DND-41 (cell line): Measurements from ENCODE around the gene ST8SIA2.

Experiments used
- ATAC-seq: fragments of 200-7000 bp; cut with Tn5 transposase; 3 replicates; pipeline ENCODE4 v1.9.1; 2021; ENCODE audit warnings: low read depth; ENCODE audit not compliant: insufficient read depth
- DNase-seq: peaks from one replicate; pipeline ENCODE4 v3.0.0-alpha.2; 2020
- H2AFZ ChIP-seq: 2 replicates; pipeline ENCODE4 v1.6.0; 2012; ENCODE audit warnings: low read depth, low read length
- H3K27ac ChIP-seq: 2 replicates; pipeline ENCODE4 v1.5.1; 2012; ENCODE audit warnings: low read length, inconsistent platforms
- H3K27me3 ChIP-seq: fragments of 200-600 bp; sonication (generic); 2 replicates; pipeline ENCODE4 v1.6.0; 2012; ENCODE audit warnings: low read length, mild to moderate bottlenecking, inconsistent platforms; ENCODE audit not compliant: insufficient read depth, poor library complexity
- H3K36me3 ChIP-seq: 2 replicates; pipeline ENCODE4 v1.5.1; 2012; ENCODE audit warnings: low read length, inconsistent platforms; ENCODE audit not compliant: insufficient read depth
- H3K4me1 ChIP-seq: 2 replicates; pipeline ENCODE4 v1.5.1; 2012; ENCODE audit warnings: mild to moderate bottlenecking, low read length; ENCODE audit not compliant: insufficient read depth
- H3K4me2 ChIP-seq: 2 replicates; pipeline ENCODE4 v1.6.0; 2012; ENCODE audit warnings: mild to moderate bottlenecking, moderate library complexity, low read length, inconsistent platforms; ENCODE audit not compliant: insufficient read depth
- H3K4me3 ChIP-seq, 2 experiments: fragments of 200-600 bp in 1 of 2; shearing (Covaris generic) in 1 of 2; 2 replicates each; pipeline ENCODE4 v1.5.1; 2012 to 2016; ENCODE audit warnings: inconsistent platforms in 2 of 2, low read length in 2 of 2, mild to moderate bottlenecking in 2 of 2, low read depth in 1 of 2, moderate library complexity in 1 of 2
- H3K79me2 ChIP-seq: 2 replicates; pipeline ENCODE4 v1.6.0; 2012; ENCODE audit warnings: low read length, inconsistent platforms; ENCODE audit not compliant: insufficient read depth
- H3K9ac ChIP-seq: 2 replicates; pipeline ENCODE4 v1.6.0; 2012; ENCODE audit warnings: low read depth, mild to moderate bottlenecking, inconsistent platforms, low read length, moderate library complexity
- H3K9me3 ChIP-seq: 2 replicates; pipeline ENCODE4 v1.5.1; 2012; ENCODE audit warnings: low read length, moderate library complexity, mild to moderate bottlenecking, inconsistent platforms; ENCODE audit not compliant: insufficient read depth, severe bottlenecking
- H4K20me1 ChIP-seq: 2 replicates; pipeline ENCODE4 v1.6.0; 2012; ENCODE audit warnings: low read length; ENCODE audit not compliant: insufficient read depth
- EZH2 ChIP-seq: IDR thresholded peaks from 3 replicates; pipeline ENCODE4 v1.6.1; 2012; ENCODE audit warnings: borderline replicate concordance, low read depth, mild to moderate bottlenecking, moderate library complexity, low read length, inconsistent platforms; ENCODE audit not compliant: severe bottlenecking
- TF ChIP-seq, protein P1 (sequence below): IDR thresholded peaks from 2 replicates; pipeline ENCODE4 v1.5.1; 2012; ENCODE audit warnings: borderline replicate concordance, low read length, moderate library complexity, mild to moderate bottlenecking; ENCODE audit not compliant: poor library complexity, severe bottlenecking; ENCODE audit errors: extremely low read depth

ST8SIA2 gene

GRCh38 chr15:92407321-92407720 is 13.6 kb downstream of the ST8SIA2 start:
- no peak for DNase-seq

DNA sequence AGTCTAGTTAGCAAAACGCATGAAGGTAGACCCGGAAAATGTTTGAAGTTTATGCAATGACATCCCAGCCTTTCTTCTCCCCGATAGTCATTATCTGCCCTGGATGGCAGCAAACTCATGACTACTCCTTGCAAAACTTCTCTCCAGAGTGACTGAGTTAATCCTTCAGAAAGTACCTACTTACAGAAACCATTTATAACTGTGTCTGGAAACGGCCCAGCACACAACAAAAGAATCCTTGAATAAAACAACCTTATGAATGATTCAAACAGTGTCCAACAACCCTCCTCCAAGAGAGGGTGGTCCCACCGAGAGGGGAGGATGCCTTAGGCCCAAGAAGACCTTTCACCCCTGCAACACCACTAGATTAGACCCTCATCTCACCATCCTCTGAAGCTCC is 14.2 kb downstream of the ST8SIA2 start:
- H3K79me2 ChIP-seq, result no peaks in the 10 kb centered on the region
- H2AFZ ChIP-seq, result no peak overlapping the region
- no peak for ATAC-seq

More at GRCh38 chr15:92407321-92407720, 13.6 kb downstream of the ST8SIA2 start:
- Histone ChIP-seq H3K4me2 (no peak overlapping the region), H3K27me3 (peaks cover 3% of the 10 kb centered on the region), H3K79me2 (no peaks in the 10 kb centered on the region), H3K4me3 (no peak overlapping the region), H3K9ac (no peak overlapping the region), H3K27ac (no peak overlapping the region), H3K4me1 (no peaks in the 10 kb centered on the region), H4K20me1 (no peaks in the 10 kb centered on the region), H3K36me3 (no peaks in the 10 kb centered on the region), H2AFZ (no peak overlapping the region), H3K9me3 (no peaks in the 10 kb centered on the region)
- TF ChIP-seq, protein P1, sequence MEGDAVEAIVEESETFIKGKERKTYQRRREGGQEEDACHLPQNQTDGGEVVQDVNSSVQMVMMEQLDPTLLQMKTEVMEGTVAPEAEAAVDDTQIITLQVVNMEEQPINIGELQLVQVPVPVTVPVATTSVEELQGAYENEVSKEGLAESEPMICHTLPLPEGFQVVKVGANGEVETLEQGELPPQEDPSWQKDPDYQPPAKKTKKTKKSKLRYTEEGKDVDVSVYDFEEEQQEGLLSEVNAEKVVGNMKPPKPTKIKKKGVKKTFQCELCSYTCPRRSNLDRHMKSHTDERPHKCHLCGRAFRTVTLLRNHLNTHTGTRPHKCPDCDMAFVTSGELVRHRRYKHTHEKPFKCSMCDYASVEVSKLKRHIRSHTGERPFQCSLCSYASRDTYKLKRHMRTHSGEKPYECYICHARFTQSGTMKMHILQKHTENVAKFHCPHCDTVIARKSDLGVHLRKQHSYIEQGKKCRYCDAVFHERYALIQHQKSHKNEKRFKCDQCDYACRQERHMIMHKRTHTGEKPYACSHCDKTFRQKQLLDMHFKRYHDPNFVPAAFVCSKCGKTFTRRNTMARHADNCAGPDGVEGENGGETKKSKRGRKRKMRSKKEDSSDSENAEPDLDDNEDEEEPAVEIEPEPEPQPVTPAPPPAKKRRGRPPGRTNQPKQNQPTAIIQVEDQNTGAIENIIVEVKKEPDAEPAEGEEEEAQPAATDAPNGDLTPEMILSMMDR, result no peak
- no peak for TF ChIP-seq EZH2
- no peak for ATAC-seq

DNA sequence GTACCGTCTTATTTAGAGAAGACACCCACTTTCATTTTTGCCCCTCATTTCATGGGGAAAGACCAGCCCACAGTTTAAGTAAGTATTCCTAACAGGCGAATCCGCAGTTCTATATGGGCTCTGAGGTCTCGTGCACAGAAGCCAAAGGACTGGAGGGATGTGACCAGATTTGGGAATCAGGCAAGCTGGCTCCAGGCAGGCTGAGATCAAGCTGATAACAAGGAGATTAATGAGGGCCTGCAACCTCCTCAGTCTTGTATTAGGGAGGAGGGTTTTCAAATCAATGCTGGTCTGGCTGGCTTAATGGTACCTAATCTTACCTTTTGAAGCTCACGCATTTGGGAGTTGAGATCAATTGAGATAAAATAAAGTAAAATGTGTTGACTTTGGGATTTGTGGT is 15.3 kb downstream of the ST8SIA2 start:
- Histone ChIP-seq H3K36me3 (no peaks in the 10 kb centered on the region), H4K20me1 (no peaks in the 10 kb centered on the region), H3K79me2 (no peaks in the 10 kb centered on the region), H3K4me2 (no peak overlapping the region), H2AFZ (no peak overlapping the region), H3K9ac (no peak overlapping the region), H3K9me3 (no peaks in the 10 kb centered on the region), H3K27ac (no peak overlapping the region), H3K4me3 (no peak overlapping the region), H3K4me1 (no peaks in the 10 kb centered on the region), H3K27me3 (peaks cover 3% of the 10 kb centered on the region)
- TF ChIP-seq, protein P1, result no peak
- TF ChIP-seq EZH2, result no peak
- DNase-seq (no peak), ATAC-seq (no peak)

More for the DNA sequence above, 14.2 kb downstream of the ST8SIA2 start:
- Histone ChIP-seq H3K27ac (no peak overlapping the region), H3K4me3 (no peak overlapping the region), H3K36me3 (no peaks in the 10 kb centered on the region), H3K9me3 (no peaks in the 10 kb centered on the region), H3K27me3 (peaks cover 3% of the 10 kb centered on the region), H3K4me2 (no peak overlapping the region), H4K20me1 (no peaks in the 10 kb centered on the region), H3K4me1 (no peaks in the 10 kb centered on the region), H3K9ac (no peak overlapping the region)
- DNase-seq, result no peak
- TF ChIP-seq EZH2, result no peak
- TF ChIP-seq, protein P1, result no peak

DNA sequence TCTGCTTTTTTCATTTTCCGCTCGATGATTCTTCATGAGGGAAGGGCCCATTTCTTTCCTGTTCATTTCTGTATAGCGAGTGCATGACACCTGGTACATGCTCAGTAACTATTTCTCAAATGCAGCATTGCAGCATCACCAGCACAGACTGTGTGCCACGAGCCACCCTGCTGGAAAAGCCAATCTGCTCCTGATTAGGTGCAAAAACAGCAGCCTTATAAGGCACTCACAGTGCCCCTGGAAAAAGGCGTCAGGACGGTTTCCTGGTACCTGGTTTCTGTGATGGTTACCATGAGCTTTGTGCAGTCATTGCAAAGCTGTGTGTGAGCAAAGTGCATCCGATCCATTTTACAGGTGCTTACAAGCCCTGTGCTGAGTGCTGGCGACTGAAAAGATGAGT is 15.8 kb downstream of the ST8SIA2 start:
- no peak overlapping the region for H3K27ac ChIP-seq
- H3K27me3 ChIP-seq, result peaks cover 8% of the 10 kb centered on the region
- H4K20me1 ChIP-seq, result no peaks in the 10 kb centered on the region
- no peak for ATAC-seq
- no peak for TF ChIP-seq EZH2
- no peak overlapping the region for H3K9ac ChIP-seq
- DNase-seq, result no peak
- H3K4me2 ChIP-seq, result no peak overlapping the region
- H3K79me2 ChIP-seq, result no peaks in the 10 kb centered on the region
- no peak overlapping the region for H2AFZ ChIP-seq
- no peaks in the 10 kb centered on the region for H3K9me3 ChIP-seq
- no peaks in the 10 kb centered on the region for H3K4me1 ChIP-seq
- H3K36me3 ChIP-seq, result no peaks in the 10 kb centered on the region
- no peak overlapping the region for H3K4me3 ChIP-seq
